ENCODE measurements around the gene SIRPA.

GRCh38 chr20:1891263-1892118, 3.7 kb upstream of the SIRPA start:
- TF ChIP-seq, protein P1, sequence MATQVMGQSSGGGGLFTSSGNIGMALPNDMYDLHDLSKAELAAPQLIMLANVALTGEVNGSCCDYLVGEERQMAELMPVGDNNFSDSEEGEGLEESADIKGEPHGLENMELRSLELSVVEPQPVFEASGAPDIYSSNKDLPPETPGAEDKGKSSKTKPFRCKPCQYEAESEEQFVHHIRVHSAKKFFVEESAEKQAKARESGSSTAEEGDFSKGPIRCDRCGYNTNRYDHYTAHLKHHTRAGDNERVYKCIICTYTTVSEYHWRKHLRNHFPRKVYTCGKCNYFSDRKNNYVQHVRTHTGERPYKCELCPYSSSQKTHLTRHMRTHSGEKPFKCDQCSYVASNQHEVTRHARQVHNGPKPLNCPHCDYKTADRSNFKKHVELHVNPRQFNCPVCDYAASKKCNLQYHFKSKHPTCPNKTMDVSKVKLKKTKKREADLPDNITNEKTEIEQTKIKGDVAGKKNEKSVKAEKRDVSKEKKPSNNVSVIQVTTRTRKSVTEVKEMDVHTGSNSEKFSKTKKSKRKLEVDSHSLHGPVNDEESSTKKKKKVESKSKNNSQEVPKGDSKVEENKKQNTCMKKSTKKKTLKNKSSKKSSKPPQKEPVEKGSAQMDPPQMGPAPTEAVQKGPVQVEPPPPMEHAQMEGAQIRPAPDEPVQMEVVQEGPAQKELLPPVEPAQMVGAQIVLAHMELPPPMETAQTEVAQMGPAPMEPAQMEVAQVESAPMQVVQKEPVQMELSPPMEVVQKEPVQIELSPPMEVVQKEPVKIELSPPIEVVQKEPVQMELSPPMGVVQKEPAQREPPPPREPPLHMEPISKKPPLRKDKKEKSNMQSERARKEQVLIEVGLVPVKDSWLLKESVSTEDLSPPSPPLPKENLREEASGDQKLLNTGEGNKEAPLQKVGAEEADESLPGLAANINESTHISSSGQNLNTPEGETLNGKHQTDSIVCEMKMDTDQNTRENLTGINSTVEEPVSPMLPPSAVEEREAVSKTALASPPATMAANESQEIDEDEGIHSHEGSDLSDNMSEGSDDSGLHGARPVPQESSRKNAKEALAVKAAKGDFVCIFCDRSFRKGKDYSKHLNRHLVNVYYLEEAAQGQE (IDR thresholded peaks at IDR 0.05; ENCODE audit: insufficient read depth in 1 of 2, low read depth in 2 of 2, low read length in 2 of 2) = no peak
- no peak for TF ChIP-seq SIN3A (IDR thresholded peaks at IDR 0.05; ENCODE audit: borderline replicate concordance, insufficient read depth, low read length)

Measured in PFSK-1 (cell line).